GM12865 (cell line): ENCODE measurements around the gene ARIH2.

Source experiments
- DNase-seq: peaks from one replicate; pipeline ENCODE4 v3.0.0; 2010; ENCODE audit warnings: low read depth
- H3K4me3 ChIP-seq: 2 replicates; pipeline ENCODE4 v1.5.1; 2011; ENCODE audit warnings: mild to moderate bottlenecking, low read depth, low read length, control low read depth
- TF ChIP-seq, protein P1 (sequence below): IDR thresholded peaks from 2 replicates; pipeline ENCODE4 v1.5.1; 2011; ENCODE audit warnings: low read length, control low read depth, low read depth, inconsistent platforms; ENCODE audit not compliant: insufficient read depth; ENCODE audit errors: missing control alignments

The ARIH2 gene

DNA sequence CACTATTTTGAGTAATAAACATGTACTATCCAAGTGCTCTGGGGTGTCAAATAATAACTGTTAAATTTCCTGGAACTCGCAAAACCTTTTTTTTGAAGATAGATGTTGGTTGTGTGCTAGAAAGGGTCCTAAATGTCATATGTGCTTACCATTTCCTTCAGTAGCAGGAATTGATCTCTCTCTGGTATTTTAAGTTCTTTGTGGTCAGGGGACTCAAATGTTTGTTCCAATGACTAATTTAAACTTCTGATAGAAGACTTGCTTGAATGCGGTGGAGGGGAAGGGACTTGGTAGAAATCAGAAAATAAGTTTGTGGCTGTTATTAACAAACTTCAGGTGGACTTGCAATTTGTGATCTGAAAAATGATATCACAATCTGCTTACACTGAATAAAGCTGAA, 26.8 kb downstream of the ARIH2 start:
- TF ChIP-seq, protein P1, sequence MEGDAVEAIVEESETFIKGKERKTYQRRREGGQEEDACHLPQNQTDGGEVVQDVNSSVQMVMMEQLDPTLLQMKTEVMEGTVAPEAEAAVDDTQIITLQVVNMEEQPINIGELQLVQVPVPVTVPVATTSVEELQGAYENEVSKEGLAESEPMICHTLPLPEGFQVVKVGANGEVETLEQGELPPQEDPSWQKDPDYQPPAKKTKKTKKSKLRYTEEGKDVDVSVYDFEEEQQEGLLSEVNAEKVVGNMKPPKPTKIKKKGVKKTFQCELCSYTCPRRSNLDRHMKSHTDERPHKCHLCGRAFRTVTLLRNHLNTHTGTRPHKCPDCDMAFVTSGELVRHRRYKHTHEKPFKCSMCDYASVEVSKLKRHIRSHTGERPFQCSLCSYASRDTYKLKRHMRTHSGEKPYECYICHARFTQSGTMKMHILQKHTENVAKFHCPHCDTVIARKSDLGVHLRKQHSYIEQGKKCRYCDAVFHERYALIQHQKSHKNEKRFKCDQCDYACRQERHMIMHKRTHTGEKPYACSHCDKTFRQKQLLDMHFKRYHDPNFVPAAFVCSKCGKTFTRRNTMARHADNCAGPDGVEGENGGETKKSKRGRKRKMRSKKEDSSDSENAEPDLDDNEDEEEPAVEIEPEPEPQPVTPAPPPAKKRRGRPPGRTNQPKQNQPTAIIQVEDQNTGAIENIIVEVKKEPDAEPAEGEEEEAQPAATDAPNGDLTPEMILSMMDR = no peak
- H3K4me3 ChIP-seq = no peak overlapping the region
- no peak for DNase-seq

DNA sequence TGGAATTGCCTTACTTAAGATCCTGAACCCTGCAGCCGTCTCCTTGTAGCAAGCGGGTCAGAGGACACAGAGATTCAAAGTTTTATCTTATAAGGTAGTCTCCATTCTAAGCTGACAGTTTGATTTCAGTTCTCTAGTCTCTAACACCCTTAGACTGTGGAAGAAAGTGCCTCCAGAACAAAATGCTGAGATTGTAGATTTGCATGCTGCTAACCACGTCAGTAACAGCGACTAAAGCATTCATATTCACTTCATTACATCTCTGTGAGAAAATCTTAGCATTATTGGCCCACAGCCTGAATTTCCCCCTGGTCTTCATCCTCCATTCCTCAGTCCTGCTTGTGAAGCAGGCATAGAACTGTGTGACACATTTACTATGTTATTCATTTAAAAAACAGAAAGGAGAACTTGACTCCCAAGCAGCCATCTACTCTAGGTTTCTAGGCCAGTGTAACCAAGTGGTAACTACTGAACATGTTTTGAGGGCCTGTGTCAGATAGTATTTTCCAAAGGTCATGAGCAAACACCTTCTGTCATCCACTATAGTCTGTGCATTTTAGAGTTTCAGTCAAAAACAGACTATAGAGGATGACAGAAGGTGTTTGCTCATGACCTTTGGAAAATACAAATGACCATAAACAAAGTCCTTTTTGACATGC, 27.4 kb downstream of the ARIH2 start:
- no peak overlapping the region for H3K4me3 ChIP-seq
- no peak for DNase-seq
- TF ChIP-seq, protein P1 = no peak

DNA sequence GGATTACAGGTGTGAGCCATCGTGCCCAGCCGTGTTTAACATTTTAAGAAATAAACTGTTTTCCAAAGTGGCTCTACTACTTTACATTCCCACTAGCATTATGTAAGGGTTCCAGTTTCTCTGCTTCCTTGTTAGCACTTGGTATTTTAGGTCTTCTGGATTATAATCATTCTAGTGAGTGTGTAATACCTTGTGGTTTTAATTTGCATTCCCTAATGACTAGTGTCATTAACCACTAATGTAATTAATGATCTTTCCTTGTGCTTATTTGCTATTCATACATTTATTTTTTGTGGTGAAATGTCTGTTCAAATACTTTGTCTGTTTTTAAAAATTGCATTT, 30.7 kb downstream of the ARIH2 start:
- no peak overlapping the region for H3K4me3 ChIP-seq
- DNase-seq = no peak
- TF ChIP-seq, protein P1 = no peak

DNA sequence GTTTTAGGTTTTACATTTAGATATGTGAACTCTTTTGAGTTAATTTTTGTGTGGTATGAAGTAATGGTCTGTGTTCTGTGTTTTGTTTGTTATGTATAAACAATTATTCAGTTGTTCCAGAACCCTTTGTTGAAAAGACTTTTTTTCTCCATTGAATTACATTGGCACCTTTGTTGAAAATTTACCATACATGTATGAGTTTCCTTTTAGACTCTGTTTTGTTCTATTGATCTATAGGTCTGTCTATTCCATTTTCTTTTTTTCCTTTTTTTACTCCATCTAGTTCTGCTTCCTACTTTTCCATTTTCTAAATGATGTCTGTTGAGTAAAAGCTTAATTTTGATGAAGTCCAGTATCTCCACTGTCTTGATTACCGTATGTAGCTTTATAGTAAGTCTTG, 31.4 kb downstream of the ARIH2 start:
- no peak overlapping the region for H3K4me3 ChIP-seq
- no peak for DNase-seq
- TF ChIP-seq, protein P1 = no peak

DNA sequence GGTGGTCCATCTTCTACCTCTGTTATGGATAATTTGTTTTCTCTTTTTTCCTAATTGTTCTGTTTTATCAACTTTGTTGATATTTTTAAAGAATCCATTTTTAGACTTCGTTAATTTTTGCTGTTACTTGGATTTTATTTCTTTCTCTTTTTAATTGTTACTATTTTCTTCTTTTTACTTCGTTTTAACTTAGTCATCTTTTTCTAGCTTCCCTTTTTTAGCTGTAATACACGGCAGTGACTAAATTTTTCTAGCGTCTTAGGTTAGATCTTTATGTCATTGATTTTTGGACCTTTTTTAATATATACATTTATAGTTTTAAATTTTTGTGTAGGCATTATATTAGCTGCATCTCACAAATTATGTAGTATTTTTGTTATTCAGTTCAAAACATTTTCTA, 33.1 kb downstream of the ARIH2 start:
- no peak overlapping the region for H3K4me3 ChIP-seq
- TF ChIP-seq, protein P1 = no peak
- DNase-seq = no peak

DNA sequence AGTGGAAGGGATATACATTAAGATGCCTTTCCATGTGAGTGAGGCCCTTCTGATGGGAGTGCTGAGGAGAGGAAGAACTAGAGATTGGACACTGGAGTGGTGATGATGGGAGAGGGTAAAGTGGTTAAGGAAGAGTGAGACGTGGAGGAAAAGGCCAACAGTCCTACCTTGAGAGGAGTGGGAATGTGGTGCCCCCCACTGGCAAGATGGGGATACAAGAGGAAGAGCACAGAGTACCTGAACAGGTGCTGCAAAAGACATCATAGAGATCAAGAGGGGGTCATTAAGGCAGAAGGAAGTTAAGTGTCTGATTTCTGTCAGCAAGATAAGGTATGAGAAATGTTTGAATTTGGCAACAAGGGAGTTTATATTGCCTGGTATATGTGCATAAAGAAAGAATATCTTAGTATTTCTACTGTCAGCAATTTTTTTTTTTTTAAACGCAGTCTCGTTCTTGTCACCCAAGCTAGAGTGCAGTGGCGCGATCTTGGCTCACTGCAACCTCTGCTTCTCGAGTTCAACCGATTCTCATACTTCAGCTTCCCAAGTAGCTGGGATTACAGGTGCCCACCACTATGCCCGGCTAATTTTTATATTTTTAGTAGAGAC, 34.0 kb downstream of the ARIH2 start:
- H3K4me3 ChIP-seq = no peak overlapping the region
- DNase-seq = peak; percentile 45
- TF ChIP-seq, protein P1 = peak; percentile 60
